Measurements from ENCODE around the gene SLC35F2.
"Not testable (repeated sequence)": the region's sequence is repeated elsewhere in the genome, so short reads cannot be mapped to it uniquely, and the experiment has no call there.

The SLC35F2 gene

DNA sequence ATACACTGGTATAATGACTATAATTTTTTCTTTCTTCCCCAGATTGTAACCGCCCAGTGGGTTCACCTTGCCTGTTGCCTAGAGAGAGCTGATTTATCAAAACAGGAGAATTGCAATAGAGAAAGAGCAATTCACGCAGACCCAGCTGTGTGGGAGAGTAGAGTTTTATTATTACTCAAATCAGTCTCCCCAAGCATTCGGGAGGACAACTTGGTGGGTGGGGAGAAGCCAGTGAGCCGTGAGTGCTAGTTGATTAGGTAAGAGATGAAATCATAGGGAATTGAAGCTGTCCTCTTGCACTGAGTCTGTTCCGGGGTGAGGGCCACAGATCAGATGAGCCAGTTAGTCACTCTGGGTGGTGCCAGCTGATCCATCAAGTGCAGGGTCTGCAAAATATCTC lies 73.2 kb downstream of the SLC35F2 start:
- DNase-seq: no peak

DNA sequence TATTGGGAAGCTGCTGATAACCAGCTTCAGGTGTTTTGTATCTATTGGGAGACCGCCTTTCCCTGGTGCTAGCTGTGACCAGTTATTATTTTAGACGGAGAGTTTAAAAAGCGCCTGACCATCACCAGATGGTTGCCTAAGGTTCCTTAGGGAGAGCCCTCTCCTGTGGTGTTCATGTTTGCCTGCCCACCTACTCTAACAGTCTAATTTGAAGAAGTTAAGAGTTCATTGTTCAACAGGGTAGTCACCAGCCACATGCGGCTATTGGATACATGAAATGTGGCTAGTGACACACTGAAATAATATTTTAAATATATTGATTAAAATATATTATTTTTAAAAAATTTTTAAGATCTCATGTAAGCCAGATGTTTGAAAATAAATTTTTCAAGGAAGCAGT lies 75.5 kb downstream of the SLC35F2 start:
- no peak for DNase-seq

DNA sequence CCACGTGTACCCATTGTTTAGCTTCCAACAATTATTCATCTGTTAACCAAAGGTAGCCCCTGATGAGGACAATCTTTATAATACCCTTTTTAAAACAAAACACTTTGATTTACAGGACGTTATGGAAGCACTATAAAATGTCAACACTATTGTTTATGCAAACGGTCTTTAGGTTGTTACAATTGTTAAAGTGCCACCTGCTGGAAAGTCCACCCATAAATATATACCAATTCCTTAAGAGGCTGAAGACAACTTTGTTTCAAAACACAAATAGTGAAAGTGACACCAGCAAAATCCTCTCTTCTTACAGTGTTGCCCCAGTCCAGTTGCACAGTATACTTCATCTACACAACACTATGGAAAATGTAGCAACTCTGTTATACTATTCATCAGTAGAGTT lies 77.8 kb downstream of the SLC35F2 start:
- DNase-seq: no peak

DNA sequence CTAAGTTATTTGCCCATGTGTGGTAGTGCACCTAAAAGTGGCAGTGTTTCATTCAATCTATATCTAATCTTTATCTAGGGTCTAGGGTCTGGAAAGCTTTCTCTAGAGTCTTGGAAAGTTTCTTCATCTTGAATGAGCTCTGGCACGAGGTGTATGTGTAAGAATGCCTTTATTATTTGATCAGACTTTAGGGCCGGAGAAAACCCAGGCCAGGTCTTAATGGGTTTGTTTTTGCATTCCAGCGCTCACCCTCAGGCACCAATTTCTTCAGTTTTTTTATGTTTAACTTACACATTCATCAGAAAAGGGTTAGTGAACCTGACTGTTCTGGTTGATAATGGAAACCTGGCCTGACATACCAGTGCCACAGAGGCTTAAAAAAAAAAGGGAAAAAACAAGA lies 78.5 kb downstream of the SLC35F2 start:
- no peak for DNase-seq

DNA sequence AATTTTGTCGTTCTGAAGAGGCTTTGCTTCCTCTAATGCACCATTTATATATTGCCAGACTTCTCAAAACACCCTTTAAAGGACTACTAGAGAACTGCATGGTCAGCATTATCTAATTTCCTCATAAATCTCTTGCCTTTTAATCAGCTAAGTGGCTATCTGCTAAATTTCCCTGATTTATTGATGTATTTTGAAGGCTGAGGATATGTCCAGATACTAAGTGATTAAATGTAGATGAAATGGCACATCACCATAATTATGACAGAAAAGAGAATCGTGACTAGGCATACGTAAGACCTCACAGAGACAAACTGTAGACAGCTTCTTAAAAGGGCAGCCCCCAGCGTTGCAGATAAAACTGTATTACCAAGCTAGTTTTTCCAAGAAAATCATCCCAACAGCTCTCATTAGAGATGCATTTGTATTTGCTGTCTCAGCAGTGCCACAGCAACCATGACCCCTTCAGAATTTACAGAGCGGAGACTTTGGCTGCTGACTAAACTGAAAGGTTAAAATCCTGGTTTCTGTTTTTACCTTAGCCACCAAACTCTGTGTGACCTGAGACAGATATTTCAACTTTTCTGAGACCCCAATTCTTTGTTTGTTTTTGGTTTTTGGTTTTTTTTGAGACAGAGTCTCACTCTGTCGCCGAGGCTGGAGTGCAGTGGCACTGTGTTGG lies 79.6 kb downstream of the SLC35F2 start:
- DNase-seq: no peak

DNA sequence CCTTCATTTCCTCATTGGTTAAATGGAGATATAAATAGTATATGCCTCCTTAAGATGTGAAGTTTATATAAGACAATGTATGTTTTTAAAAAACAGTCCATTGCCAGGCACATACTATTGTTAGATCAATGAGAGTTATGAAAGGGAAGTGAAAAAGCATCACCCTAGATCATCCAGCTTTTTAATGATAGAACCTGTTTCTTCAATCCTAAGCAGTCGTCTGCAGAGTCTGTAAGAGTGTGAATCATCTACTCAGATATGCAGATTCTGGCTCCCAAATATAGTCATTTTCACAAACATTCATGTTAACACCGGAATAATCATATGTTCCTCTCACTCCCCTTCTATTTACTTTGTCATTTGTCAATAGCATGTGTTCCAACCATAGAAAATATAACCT lies 81.5 kb downstream of the SLC35F2 start:
- DNase-seq: no peak

DNA sequence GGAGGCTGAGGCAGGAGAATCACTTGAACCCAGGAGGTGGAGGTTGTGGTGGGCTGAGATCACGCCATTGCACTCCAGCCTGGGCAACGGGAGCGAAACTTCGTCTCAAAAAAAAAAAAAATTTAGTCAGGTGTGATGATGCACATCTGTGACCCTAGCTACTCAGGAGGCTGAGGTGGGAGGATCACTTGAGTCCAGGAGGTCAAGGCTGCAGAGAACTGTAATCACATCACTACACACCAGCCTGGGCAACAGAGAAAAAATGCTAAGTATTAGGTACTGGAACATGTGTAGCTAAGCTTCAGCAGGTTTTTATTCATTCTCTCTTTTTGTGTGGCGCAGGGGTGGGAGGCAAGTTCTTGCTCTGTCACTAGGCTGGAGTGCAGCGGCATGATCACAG lies 82.5 kb downstream of the SLC35F2 start:
- DNase-seq: no peak

DNA sequence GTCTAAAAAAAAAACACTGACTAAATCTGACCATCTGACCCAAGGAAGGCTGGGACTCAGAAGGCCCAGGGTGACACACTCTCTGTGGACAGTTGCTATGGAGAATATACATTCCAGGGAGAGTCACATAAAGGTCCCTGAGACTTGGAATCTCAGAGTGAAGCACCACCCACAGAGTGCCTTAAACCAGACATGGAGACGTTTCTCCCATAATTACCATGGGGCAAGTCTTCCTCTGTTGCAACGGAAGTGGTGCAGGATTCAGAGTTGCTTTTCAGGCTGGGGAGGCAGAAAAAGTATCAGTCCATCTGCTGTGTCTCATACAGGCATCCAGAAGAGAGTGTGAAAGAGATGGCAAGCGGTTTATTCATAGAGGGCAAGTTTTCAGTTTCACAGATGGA lies 88.0 kb downstream of the SLC35F2 start:
- DNase-seq: no peak

DNA sequence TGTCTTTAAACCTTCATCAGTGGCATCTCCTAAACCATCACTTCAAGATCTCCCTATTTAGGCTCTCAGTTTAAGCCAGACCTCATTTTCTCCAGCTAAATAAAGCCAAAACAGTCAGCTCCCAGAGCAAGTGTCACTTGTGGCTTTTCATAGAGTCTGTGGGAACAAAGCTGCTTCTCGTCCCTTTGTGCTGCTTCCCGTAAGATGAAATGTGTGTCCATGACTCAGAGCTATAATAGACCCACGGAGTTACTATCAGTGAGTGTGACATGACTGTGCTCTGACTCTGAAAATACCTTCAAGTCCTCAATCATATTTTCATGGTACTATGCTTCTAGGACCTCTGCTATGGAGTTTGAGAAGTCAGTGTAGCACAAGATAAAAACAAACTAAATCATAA lies 89.4 kb downstream of the SLC35F2 start:
- DNase-seq: no peak

DNA sequence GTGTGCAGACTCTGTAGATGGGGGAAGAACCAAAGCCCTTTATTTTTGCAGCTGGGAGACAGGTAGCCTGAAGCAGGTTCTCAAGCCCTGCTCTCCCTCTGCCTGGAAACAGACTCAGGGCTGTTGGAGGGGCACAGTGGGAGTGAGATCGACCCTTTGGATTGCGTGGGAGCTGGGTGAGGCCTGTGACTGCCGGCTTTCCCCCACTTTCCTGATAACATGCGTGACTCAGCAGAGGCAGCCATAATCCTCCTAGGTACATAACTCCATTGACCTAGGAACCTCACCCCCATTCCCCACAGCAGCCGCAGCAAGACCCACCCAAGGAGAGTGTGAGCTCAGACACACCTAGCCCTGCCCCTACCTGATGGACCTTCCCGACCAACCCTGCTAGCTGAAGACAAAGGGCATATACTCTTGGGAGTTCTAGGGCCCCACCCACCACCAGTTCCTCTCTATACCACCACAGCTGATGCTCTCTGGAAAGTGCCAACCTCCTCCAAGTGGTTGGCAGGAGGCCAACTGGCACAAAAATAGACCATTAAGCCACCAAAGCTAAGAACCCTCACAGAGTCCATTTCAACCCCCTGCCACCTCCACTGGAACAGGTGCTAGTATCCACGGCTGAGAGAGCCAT lies 99.8 kb downstream of the SLC35F2 start:
- not testable (repeated sequence) for DNase-seq

DNA sequence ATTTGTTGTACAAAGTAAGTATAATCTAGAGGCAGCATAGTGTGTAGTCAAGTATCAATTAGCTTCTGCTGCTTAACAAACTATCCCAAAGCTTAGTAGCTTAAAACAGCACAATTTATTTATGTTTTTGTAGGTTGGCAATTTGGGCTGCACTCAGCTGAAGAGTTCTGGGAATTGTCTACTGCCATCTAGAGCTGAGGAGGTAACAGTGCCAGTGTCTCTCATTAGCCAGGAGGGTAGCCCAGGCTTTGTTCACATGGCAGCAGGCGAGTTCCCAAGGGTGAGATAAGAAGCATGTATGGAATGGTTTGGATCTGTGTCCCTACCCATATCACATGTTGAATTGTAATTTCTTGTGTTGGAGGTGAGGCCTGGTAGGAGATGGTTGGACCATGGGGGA lies 100.9 kb downstream of the SLC35F2 start:
- DNase-seq: no peak

DNA sequence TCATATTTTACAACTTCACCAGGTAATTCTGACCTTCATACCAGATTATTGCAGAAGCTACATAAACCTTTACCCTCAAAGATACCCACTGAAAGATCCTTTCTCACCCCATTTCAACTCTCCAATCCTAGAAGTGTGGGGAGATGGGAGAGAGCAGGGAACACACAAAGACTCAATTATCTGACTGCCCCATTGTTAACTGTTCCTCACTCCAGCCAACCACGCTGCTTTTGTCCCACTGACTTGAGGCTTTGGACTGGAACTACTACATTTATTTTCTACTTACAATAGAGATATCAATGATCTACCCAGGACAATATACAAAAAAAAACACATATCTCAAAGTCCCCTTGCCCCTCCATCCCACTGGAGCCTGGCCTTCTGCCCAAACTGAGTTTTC lies 102.0 kb downstream of the SLC35F2 start:
- no peak for DNase-seq

DNA sequence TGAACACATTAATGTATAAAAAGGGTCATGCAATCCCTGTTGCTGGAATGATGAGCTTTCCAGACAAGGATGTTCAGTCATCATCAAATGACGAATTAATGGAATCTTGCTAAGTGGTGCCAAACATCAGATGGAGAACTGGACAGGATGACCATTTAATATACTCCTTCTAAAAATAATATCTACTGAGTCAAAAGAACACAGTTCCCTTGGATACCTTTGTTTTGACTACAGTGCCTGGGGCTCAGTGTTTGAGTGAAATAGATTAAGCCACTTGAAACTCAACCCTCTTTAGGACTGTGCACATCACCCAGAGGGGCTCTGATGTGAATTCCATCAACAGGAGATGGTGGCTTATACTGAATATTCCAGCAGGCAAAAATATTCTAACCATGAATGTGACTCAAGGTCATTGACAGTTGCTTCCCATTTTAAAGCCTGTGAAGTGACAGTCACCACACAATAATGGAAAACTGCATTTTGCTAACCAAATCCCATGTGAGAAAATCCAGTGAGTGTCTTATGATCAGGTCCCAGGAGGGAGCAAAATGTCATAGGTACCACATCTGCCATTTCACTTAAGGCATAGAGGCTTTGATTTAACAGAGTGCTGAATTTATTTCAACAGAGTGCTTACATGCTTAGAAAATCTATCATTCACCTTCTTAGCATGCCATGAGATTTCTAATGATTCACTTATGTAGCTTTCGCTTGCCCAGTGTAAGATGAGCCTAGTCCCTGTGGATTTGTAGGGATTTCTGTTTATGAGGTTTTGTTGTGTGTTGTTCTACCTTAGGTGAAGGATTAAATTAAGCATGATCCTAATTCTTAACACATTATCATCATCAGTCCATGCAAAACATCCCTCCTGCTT lies 105.4 kb downstream of the SLC35F2 start:
- DNase-seq: no peak

DNA sequence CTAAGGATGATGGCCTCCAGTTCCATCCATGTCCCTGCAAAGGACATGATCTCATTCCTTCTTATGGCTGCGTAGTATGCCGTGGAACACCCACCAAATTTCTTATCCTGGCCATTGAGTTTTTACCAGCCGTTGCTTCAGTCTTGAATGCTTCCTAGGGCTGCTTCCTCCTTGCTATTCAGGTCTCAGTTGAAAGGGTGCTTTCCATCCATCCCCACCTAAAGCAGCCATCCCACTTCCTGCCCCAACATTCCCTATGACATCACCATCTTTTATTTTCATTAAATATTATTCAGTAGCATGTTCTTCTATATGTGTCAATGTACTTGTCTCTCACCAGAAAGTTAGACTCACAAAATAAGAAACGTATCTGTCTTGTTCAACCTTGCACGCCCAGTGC lies 106.1 kb downstream of the SLC35F2 start:
- no peak for DNase-seq

DNA sequence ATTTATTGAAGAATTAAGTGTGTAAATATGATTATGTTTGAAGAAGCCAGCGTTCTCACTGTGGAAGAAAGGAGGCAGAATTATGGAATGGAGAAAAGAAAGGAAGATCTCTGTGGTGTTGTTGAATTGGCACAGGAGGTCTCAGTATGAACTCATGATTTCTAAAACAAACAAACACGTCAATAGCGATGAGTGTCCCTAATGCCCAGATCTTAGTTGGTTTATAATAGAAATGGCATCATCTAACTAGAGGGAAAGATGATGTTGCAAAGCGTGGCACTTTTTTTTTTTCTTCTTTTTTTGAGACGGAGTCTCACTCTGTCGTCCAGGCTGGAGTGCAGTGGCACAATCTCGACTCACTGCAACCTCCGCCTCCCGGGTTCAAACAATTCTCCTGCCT lies 107.5 kb downstream of the SLC35F2 start:
- no peak for DNase-seq

DNA sequence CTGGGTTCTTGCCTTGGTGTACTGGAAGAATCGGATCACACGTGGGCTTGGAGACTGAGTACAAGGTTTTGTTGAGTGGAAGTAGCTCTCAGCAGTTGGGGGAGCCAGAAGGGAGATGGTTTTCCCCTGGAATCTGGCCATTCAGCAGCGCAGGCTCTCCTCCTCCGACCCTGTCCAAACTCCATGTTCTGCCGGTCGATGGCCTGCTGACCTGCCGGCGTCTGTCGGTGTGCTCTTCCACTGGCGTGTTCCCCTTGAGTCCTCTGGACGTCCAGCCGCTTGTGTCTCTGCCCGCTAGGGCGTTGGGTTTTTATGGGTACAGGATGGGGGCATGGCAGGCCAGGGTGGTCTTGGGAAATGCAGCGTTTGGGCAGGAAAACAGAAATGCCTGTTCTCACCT lies 108.3 kb downstream of the SLC35F2 start:
- DNase-seq: no peak

DNA sequence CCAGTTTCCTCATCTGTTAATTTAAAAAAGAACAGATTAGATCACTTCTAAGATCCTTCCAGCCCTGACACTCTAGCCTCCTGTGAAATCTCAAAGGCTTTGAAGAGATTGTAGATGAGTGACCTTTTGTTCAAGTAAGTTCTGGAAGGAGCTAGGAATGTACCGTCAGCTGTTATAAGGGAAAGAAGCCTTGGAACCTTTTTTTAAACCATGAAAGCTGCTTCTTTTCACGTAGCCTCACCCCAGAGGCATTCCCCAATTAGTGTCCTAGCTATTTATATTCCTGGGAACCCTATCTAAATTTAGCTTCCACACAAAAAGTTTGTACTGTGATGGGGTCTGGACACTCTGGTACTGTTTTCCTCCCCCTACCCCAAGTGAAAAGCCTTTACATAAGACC lies 111.0 kb downstream of the SLC35F2 start:
- no peak for DNase-seq

DNA sequence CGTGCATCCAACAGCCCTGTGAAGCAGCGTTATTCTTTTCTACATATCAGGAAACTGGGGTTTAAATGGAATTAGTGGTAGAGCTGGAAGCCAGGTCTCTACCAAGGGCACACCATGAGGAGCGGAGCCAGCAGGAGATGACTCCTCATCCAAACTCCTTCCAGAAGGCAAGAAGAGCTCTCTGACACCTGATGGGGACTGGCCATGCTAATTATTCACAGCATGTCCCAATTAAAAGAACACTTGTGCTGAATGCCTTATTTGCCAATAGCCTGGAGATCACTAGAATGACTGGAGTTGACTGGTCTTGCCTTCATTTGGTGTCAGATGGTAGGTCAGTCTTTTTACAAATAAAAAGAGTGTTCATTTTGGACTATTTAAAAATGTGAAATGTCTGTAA lies 113.9 kb downstream of the SLC35F2 start:
- no peak for DNase-seq

DNA sequence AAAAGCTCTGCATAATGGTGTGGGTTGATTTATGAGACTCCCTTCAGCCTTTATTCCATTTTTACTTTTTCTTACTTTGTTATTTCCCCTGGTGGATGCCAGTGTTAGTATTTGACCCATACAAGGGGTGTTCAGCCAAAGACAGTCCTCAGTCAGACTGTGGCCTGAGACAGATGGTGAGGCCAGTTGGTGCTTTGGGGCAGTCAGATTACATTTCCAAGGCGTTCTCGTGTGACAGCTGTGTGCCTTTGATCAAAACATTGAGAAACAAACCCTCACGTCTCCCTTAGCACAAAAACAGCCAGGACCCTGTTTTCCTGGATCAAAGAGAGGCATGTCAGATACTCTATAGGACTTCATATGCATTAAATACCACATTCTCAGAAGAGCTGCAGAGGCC lies 115.4 kb downstream of the SLC35F2 start:
- no peak for DNase-seq

DNA sequence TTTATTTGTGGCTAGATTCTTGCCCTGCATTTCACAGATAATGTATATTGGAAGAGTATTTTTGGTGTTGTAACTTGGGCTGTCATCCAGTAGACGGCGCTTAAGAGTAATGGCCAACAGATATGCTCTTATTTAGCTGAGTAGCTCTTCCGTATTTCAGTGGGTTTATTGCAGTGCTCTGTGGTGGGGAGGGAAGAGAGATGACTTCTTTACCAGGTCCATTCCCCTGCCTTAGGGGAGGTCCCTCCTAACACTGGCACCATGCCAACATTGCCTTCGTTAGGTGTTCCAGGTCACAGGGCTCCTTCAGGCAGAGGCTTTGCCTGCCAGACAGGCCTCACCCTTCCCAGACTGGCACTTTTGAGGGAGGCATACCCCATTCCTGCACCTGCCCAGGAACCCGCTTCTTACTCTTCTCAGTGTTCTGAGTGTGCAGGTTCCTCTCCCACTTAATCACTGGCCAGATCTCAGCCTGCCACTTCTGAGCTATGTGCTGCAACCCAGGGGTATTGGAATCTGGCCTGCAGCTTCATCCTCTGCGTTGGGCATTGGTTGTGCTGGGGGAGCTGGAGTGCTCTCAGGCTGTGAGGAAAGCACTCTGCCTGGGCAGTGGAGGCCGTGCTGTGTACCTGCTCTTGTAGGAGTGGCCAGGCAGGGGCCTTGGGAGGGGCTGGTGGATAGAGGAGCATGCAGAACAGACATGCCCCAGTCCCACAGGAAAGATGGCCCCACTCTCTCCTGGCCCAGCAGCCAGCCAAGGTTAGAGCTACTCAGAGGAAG lies 117.4 kb downstream of the SLC35F2 start:
- no peak for DNase-seq
